DOHH2 (cell line): ENCODE results near the gene MRPL1.

Source experiments
- EZH2phosphoT487 ChIP-seq: fragments of 200-600 bp; sonication (generic); IDR thresholded peaks from 2 replicates; pipeline ENCODE4 v1.6.1; 2017; ENCODE audit warnings: borderline replicate concordance, mild to moderate bottlenecking, antibody characterized with exemption, low read length, moderate library complexity, mixed read lengths
- TF ChIP-seq, protein P1 (sequence below): fragments of 200-600 bp; sonication (generic); IDR thresholded peaks from one replicate; pipeline ENCODE4 v1.5.1; 2014; ENCODE audit warnings: antibody characterized with exemption, mild to moderate bottlenecking, low read depth, low read length; ENCODE audit not compliant: poor library complexity, severe bottlenecking

DNA sequence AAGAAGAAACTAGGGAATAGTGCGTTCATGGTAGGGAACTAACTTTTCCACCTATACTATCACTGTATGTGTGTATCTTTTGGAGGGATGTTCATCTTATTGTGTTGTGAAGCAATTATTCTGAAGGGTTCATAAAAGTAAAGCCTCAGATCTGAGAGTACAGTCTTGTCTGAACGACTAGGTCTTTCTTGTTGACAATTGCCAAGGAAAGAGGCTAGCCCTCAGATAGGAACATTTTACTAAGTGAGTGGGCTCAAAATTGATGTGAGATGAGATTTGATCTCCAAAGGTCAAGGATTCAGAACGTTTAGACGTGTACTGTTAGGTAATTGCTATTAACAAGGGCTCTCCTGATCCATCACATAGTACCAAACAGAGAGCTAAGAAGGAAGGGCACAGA is 28.2 kb upstream of the MRPL1 start:
- TF ChIP-seq, protein P1, sequence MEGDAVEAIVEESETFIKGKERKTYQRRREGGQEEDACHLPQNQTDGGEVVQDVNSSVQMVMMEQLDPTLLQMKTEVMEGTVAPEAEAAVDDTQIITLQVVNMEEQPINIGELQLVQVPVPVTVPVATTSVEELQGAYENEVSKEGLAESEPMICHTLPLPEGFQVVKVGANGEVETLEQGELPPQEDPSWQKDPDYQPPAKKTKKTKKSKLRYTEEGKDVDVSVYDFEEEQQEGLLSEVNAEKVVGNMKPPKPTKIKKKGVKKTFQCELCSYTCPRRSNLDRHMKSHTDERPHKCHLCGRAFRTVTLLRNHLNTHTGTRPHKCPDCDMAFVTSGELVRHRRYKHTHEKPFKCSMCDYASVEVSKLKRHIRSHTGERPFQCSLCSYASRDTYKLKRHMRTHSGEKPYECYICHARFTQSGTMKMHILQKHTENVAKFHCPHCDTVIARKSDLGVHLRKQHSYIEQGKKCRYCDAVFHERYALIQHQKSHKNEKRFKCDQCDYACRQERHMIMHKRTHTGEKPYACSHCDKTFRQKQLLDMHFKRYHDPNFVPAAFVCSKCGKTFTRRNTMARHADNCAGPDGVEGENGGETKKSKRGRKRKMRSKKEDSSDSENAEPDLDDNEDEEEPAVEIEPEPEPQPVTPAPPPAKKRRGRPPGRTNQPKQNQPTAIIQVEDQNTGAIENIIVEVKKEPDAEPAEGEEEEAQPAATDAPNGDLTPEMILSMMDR, result no peak
- no peak for TF ChIP-seq EZH2phosphoT487
